Activated CD4-positive, alpha-beta T cell treated with anti-CD3 and anti-CD28 coated beads, Interleukin-2, Interleukin-4, amounts not matched to agents 100 ng/mL and 50 ng/mL, durations not matched to agents 16 hours and 8 hours (primary cell): Measurements from ENCODE around the gene CISD3.
"Not testable (repeated sequence)": the region's sequence is repeated elsewhere in the genome, so short reads cannot be mapped to it uniquely, and the experiment has no call there.

Source experiments
- DNase-seq: peaks from one replicate; pipeline ENCODE4 v3.0.0-alpha.2; 2020; ENCODE audit warnings: low spot score

CISD3 gene

DNA sequence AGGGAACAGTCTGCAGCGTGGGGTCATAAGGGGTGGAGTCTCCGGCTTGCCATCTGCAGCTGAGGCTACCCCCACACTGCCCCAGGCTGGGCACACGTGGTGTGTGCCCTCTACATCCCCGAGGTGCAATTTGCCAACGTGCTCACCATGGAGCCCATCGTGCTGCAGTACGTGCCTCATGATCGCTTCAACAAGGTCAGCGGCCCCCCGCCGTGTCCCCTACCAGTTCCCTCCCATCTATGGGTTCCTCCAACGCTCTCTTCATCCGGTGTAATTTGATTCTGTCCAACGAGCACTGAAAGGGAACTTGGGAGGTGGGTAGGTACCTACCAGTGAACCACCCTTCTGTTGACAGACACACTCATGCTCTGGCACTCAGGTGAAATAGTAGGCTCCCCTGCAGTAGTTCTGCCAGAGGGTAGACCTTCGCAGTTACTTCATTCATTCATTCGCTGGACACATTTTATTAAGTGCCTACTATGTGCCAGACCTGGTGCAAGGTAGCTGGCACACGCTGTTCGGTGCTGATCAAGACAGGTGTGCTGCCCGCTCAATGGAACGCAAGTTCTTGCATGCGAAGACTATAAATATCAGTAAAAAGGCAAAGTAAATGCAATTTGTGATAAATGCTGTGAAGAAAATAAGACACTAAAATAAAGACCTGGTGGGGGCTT, 22.3 kb upstream of the CISD3 start:
- DNase-seq, result no peak

DNA sequence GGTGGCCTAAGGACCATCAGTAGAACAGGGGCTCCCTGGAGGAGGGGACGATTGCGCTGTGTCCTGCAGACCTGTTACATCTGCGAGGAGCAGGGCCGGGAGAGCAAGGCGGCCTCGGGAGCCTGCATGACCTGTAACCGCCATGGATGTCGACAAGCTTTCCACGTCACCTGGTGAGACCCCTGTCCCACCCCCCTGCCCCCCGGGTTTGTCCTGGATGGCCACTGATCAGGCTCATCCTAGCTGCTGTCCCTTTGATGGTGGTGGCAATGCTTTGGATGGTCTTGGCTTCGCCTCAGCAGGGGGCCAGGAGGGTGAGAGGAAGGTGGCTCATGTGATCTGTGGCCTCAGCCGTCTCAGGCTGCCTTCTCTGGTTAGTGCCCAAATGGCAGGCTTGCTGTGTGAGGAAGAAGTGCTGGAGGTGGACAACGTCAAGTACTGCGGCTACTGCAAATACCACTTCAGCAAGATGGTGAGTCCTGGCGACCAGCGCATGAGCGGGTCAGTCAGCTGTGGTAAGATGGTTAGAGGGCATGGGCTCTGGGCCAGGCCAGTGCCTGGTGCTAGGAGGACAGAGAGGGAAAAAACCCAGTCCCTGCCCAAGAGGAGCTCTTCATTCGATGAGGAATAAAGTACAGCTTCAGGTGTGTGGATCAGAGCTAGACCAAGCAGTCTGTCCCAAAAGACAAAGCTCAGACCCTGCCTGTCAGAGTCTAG, 20.9 kb upstream of the CISD3 start:
- DNase-seq, result no peak

DNA sequence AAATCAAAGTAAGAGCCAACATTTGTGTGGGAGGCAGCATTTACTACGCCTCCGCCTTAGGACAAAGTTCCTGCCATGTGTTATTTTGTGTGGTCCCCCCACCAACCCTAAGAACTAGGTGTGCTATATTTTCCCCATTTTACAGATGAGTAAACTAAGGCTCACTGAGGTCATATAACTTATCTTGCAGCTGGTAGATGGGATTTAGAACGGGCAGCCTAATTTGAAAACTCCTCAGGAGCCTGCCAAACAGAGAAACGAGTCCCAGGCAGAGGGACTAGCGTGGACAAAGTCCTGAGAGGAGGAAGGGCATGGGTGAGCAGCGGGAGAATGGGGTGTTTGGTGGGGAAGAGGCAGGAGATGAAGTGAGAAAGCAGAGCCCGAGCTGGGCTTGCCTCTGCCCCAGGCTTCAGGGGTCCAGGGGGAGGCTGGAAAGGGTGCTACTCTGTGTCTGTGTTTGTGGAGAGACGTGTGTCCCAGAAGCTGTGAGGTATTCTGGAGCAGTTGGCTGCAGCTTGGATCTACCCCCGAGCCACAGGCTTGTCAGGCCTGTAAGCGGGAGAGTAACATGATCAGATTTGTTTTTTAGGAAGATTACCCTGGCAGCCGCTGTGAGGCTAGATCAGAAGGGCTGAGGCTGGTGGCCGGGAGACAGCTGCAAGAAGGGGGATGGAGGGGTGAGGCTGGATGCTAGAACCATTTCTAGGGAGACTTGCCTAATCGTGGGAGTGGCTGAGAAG, 20.1 kb upstream of the CISD3 start:
- no peak for DNase-seq

DNA sequence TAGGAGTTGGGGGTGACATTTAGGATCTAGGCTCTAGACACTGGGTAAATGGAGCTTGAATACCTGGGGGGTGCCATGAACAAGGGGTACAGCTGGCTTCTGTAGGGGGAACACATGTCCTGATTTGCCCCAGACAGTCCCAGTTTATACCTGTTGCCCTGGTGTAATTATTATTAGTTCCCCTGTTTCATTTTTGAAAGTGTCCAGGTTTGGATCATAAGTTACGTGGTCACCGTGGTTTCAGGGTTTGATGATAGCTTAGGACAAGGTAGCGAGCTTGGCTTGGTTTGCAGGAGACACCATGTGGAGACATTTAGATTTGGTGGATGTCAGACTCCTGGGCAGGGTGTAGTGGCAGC, 19.6 kb upstream of the CISD3 start:
- no peak for DNase-seq

DNA sequence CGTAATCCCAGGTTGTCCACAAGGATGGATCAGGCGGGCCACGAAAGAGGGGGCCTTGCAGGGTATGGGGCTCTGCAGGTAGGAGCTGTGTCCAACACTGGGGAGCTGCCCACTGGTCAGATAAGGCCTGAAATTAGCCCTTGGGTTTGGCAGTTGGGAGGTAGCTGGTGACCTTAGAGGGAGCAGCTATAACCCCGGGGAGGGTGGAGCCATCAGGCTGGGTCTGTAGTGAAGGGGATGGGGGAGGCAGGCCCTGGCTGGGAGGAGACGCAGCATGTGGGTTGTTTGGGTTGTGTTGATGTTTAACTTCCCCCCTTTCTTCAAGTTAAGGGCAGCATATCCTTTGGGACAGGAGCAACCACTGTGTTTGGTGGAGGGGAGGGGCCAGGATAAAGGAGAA, 19.2 kb upstream of the CISD3 start:
- DNase-seq, result no peak

DNA sequence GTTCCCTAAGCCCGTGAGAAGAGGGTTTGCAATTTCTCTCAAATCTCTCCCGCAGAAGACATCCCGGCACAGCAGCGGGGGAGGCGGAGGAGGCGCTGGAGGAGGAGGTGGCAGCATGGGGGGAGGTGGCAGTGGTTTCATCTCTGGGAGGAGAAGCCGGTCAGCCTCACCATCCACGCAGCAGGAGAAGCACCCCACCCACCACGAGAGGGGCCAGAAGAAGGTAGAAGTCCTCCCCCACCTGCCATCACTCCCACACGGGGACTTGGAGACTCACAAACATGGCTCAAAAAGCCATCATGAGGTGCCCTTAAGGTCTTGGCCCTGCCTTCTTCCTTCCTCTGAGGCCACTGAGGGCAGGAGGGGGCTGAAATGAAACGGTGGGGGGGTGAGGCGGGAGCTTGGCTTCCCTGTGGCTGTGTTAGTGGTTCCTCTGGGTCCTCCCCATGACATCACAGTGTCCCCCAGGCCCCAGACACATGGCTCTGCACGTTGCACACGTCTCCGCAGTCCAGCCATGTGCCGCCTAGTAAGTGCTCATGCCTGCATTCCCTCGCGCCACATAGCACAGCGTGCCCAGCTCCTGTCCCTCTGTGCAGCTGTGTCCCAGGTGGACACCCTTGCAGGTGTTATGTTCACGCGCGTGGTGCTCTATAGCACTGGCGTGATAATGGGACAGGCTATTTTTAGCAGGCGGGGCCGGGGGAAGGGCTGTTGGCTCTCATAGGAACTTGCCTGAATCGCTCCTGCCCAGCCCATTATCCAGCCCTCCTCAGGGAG, 18.2 kb upstream of the CISD3 start:
- DNase-seq, result no peak

DNA sequence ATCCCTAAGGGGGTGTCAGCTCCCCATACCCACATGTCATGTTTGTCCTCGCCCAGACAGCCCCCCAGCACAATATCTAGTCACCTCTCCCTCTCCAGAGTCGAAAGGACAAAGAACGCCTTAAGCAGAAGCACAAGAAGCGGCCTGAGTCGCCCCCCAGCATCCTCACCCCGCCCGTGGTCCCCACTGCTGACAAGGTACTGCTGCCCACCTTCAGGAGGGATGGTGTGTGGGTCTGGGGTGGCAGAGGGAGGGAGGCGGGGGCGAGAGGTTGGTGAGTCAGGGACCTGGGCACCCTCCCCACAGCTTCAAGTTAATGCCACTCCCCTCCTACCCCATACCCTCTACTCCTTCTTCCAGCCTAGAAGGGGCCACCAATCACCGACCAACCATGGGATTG, 17.5 kb upstream of the CISD3 start:
- DNase-seq, result no peak

DNA sequence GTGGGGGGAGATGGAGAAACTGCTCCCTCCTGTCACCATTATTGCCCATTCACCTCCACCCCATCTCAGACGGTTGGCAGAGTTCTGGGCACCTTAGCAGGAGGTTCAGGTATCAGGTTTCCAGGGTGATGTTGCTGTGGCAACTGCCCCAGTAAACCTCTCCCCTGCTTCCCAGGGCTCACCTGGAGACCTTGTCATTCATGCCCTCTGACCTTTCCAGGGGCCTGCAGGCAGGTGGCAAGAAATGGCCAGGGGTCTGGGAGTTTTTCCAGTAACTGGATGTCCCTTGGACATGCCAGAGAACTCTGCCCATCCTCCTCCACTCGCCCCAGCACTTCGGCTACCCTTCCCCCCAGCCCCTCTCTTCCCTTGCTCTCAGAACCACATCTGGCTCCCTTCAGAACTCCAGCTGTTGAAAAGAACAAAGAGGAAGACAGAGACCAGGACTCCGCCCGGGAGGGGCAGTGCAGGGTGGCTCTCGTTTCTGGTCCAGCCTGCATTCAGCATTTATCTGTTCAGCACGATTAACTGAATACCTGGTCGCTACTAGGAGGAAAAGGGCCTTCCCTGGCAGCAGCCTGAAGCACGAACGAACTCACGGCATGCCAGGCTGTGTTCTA, 16.6 kb upstream of the CISD3 start:
- no peak for DNase-seq

DNA sequence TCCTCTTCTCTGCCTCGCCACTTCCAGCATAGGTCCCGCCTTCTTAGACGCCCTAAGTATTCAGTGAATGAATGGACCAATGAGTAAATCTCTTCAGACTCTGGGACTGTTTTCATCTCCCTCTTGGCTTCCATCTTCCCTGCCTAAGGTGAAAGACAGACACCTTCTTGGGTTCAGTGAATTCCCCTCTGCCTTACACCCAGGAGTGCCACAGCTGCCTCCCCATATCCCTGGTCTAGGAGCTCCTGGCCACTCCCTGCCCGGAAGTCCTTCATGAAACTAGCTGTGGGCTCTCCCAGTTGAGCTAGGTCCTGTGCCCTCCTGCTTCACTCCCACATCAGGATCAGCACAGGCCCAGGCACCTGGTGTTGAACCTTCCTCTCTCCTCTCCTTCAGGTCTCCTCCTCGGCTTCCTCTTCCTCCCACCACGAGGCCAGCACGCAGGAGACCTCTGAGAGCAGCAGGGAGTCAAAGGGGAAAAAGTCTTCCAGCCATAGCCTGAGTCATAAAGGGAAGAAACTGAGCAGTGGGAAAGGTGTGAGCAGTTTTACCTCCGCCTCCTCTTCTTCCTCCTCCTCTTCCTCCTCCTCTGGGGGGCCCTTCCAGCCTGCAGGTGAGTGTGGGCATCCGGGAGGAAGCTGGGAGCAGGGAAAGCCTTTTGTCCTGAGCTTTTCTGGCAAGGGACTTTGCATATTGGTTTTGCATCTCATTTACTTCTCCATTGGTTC, 14.8 kb upstream of the CISD3 start:
- no peak for DNase-seq

DNA sequence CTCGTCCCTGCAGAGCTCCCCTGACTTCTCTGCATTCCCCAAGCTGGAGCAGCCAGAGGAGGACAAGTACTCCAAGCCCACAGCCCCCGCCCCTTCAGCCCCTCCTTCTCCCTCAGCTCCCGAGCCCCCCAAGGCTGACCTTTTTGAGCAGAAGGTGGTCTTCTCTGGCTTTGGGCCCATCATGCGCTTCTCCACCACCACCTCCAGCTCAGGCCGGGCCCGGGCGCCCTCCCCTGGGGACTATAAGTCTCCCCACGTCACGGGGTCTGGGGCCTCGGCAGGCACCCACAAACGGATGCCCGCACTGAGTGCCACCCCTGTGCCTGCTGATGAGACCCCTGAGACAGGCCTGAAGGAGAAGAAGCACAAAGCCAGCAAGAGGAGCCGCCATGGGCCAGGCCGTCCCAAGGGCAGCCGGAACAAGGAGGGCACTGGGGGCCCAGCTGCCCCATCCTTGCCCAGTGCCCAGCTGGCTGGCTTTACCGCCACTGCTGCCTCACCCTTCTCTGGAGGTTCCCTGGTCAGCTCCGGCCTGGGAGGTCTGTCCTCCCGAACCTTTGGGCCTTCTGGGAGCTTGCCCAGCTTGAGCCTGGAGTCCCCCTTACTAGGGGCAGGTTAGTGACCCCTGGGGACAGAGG, 13.7 kb upstream of the CISD3 start:
- no peak for DNase-seq

DNA sequence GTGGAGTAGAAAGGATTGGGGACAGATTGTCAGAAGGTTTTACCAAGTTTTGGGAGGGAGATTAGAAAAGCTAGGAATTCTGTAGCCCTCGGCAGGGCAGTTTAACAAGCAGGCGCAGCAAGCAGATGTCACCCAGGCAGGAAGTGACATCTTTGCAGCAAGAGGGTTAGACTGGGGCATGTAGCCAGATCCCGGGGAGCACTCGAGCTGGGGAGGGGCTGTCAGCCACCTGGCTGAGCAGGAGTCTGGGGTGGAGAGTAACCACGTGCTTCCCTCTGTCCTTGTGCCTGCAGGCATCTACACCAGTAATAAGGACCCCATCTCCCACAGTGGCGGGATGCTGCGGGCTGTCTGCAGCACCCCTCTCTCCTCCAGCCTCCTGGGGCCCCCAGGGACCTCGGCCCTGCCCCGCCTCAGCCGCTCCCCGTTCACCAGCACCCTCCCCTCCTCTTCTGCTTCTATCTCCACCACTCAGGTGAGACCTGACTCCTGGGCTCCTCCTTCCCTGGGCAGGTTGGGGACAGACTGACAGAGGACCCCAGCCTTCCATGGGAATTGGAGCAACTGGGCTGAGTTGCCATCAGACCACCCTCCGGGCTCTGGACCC, 12.9 kb upstream of the CISD3 start:
- DNase-seq, result no peak

DNA sequence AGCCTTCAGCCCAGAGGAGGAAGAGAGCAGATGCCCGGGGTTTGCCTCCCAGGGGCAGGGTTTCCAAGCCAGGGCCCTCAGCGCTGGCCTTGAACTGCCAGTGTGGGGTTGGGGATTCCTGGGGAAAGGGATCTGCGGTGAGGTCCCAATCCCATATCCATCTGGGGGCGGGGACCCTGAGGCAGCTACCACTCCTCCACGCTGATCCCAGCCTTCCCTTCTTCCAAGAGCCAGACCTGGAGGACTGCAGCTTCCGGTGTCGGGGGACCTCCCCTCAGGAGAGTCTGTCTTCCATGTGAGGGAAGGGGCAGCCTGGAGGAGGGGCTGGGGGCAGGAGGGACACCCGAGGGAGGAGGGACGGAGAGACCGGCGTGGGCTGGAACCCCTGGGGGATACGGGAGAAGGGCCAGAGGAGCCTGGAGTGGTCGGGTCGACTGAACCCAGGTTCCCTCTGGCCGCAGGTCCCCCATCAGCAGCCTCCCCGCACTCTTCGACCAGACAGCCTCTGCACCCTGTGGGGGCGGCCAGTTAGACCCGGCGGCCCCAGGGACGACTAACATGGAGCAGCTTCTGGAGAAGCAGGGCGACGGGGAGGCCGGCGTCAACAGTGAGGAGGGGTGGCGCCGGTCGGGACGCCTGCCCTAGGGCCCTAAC, 10.7 kb upstream of the CISD3 start:
- no peak for DNase-seq

DNA sequence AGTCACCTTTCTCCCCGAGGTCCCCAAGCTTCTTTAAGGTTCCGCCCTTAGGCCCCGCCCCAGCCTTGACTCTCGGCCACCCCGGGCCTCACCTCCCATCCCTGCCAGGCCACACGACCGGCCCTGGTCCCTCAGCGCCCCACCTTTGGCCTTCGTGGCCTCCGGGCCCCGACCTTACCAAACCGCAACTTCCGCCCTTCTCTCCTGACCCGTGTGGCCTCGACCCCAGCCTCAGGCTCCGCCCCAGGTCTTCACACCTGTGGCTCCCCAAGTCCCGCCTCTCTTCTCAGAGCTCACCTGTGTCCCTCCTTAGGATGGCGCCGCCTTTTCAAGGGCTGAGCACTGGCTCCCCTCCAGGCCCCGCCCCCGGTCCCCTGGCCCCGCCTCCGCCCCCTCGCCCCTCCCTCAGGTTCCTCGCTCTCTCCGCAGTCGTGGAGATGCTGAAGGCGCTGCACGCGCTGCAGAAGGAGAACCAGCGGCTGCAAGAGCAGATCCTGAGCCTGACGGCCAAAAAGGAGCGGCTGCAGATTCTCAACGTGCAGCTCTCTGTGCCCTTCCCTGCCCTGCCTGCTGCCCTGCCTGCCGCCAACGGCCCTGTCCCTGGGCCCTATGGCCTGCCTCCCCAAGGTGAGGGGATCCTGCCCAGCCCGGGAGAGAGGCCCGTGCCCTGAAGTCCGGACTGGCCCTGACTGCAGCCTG, 10.0 kb upstream of the CISD3 start:
- no peak for DNase-seq

DNA sequence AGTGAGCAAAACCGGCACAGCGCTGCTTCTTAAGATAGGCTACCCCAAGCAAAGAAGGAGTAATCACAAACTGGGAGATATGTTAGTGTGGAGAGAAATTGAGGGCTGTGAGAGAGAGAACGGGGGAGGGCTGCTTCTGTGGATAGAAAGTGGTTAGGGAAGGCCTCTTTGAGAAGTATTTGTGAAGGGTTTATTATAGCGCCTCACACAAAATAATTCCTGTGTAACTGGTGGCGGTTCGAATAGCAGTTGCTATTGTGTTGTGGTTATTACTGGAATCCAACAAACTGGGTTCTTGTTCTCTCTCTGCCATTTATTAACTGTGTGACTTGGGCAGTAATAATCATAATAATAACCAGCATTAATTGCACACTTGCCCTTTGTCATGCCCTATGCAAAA, 9.2 kb upstream of the CISD3 start:
- no peak for DNase-seq

DNA sequence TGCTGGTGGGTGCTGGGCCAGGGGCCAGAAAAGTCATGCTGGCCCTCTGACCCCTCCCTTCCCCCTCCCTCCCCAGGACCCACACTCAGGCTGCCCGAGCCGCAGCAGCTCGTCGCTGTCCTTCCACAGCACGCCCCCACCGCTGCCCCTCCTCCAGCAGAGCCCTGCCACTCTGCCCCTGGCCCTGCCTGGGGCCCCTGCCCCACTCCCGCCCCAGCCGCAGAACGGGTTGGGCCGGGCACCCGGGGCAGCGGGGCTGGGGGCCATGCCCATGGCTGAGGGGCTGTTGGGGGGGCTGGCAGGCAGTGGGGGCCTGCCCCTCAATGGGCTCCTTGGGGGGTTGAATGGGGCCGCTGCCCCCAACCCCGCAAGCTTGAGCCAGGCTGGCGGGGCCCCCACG, 8.3 kb upstream of the CISD3 start:
- DNase-seq, result no peak

DNA sequence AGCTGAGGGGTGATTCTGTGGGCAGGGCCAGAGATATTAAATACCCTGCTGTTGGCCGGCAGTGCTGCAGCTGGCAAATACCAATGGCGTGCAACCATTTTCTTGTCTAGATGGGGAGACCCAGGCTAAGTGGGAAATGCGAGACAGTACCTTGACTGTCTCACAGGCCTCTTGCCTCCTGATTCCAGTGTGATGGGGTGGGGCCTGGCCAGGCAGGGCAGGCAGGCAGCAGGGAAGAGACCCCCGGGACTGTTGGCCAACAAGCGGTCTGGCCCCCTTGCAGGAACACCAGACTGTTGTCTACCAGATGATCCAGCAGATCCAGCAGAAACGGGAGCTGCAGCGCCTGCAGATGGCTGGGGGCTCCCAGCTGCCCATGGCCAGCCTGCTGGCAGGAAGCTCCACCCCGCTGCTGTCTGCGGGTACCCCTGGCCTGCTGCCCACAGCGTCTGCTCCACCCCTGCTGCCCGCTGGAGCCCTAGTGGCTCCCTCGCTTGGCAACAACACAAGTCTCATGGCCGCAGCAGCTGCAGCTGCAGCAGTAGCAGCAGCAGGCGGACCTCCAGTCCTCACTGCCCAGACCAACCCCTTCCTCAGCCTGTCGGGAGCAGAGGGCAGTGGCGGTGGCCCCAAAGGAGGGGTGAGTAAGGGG, 5.7 kb upstream of the CISD3 start:
- DNase-seq, result no peak

DNA sequence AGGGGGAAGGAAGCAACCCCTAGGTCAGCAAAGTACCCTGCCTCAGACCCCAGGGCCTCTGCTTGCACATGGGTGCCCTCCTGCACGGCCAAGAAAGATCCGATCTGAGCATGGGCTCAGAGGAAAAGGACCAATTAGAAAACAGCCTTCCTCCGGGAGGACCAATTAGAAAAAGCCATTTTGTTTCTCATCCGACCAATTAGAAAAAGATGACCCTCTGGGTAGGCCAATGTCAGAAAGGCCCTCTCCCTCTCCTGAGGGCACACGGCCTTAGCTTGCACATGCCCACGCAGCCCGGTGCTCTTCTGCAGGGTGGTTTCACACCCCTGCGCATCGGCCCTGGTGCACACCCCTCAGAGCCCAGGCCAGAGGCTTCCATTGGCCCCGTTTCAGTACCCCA, 5.1 kb upstream of the CISD3 start:
- no peak for DNase-seq

DNA sequence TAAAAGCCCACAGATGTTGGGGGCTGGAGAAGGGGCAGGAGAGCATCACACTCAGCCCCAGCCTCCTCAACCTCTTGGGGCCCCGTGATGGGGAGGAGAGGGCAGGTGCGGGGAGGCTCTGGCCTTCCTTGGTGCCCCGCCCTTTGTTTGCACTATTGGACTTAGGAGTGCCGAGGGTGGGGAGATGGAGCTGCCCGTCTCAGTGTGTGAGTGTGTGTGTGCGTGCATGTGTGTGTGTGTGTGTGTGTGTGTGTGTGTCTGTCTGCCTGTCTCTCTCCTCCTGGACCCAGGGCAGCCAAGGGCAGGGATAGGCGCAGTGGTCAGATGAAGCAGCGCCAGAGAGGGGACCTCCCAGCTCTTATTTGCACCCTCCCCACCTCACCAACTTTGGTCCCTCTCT, 4.0 kb upstream of the CISD3 start:
- DNase-seq, result not testable (repeated sequence)

DNA sequence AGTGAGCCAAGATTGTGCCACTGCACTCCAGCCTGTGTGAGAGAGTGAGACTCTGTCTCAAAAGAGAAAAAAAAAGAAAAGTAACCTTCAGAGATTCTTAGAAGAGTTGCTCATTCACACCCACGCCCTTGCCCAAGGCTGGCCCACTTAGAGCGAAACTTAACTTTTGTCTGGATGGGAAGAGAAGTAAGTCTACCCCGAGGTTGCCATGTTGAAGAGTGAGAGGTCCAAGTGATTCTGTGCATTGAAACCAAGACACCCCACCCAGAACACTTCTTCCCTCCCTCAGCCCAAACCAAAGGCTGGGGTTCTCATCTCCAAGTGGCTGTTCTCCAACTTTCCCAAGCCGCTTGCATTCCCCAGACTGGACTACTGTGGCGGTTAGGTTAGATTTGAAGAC, 2.4 kb upstream of the CISD3 start:
- DNase-seq, result peak; percentile 83
